IPS-NIHi7 (cell line): ENCODE measurements around the gene TLK1.
"Not testable (repeated sequence)": the region's sequence is repeated elsewhere in the genome, so short reads cannot be mapped to it uniquely, and the experiment has no call there.

Source experiments
- DNase-seq: peaks from one replicate; pipeline ENCODE4 v3.0.0; 2012; ENCODE audit warnings: mixed read lengths; ENCODE audit errors: extremely low spot score

The TLK1 gene

DNA sequence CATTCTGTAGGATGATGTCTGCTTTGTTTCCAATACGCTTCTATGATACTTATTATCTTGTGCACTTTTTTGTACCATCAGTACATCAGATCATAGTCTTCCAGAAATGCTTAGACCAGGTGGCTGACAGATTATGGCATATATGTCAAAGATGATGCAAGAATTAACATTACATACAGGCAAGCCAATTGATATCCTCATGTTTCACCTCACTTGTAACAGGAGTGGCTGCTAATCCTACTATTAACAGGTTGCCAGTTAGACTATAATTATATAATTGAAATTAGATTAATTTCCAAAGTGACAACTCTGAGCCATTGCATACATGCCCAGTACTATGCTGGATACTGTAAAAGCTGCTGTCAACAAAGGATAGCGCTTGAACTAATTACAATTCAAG, 77.2 kb downstream of the TLK1 start:
- no peak for DNase-seq

DNA sequence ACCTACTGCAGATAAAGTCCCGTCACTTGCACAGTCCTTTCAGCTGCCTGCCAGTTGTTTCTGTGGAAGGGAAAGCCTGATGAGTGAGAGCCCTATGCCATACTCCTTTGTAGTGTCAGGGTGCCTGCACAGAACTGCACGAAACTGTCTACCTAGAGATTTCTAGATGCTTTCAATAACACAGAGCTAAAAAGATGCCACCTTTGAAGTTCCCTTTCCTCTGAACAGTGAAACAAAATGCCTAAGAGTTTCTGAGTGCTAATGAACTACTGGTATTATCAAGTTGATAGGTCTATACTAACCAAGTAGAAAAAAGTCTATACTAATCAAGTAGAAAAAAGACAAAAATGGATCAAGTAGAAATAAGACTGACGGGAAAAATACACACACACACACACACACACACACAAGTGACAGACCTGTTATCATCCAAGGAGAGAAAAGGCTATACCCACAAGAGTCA, 79.0 kb downstream of the TLK1 start:
- no peak for DNase-seq

DNA sequence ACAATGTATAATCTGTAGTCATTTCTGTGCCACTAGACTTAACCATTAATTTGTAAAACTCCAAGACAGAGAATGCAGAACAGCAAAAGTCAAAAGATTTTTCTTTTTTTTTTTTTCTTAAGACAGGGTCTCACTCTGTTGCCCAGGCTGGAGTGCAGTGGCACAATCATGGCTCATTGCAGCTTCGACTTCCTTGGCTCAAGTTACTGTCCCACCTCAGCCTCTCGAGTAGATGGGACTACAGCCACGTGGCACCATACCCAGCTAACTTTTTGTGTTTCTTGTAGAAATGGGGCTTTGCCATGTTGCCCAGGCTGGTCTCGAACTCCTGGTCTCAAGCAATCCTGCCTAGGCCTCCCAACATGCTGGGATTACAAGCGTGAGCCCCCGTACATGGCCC, 80.1 kb downstream of the TLK1 start:
- no peak for DNase-seq

DNA sequence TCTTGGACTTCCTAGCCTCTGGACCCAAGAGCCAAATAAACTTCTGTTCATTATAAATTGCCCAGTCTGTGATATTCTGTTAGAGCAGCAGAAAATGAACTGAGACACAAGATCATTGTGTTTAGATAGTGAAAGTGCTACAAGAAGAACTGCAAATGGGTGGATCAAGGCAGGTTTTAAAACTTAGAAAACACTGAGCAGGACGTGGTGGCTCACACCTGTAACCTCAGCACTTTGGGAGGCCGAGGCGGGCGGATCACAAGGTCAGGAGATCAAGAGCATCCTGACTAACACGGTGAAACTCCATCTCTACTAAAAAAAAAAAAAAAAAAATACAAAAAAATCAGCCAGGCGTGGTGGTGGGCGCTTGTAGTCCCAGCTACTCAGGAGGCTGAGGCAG, 84.3 kb downstream of the TLK1 start:
- not testable (repeated sequence) for DNase-seq

DNA sequence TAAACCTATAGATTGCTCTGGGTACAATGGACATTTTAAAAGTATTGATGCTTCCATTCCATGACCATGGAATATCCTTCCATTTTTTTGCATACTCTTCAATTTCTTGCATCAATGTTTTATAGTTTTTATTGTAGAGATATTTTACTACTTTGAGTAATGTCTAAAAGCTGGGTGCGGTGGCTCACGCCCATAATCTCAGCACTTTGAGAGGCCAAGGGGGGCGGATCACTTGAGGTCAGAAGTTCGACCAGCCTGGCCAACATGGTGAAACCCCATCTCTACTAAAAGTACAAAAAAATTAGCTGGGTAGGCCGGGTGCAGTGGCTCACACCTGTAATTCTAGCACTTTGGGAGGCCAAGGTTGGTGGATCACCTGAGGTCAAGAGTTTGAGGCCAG, 88.5 kb downstream of the TLK1 start:
- DNase-seq, result no peak

DNA sequence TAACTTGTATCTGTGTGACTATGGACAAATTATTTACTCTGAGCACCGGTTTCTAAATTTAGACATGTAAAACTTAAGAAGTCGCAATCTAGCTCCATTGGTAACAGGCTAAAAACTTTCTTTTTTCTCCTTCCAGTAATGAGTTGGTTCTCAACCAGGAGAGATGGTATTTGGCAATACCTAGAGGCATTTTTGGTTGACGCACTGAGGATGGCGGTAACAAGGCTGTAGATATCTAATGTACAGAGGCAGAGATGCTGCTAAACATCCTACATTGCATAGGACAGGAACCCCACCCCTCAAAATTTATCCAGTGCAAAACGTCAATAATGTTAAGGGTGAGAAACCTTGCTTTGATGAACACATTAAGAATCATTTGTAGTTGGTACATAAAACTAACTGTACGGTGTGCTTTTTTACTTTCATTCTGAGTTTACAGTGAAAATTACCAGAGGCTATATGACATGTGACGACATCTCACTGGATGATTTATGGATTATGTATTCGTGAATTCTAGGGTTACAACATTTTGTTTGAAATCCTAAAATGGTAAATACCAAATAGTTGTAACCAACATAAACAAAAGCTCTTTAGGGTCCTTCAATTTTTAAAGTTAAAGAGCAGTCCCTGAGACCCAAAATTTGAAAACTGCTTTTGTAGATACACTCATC, 91.3 kb downstream of the TLK1 start:
- DNase-seq, result no peak

DNA sequence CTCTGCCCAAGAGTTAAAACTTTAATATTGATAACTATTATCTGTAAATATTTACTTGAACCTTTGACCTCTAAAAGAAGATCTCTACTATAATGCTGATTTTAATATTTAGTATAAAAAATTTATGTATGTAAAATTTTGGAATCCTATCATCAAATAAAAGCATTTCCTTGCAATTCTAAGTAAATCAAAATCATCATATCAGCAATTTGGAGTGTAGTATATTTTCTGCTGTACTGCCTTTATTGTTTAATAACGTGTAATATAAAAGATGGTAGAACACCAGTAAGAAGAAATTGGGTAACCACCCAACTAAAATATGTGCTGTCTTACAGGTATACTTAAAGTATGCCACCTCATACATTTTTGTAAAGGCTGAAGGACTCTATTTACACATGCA, 94.6 kb downstream of the TLK1 start:
- DNase-seq, result no peak

DNA sequence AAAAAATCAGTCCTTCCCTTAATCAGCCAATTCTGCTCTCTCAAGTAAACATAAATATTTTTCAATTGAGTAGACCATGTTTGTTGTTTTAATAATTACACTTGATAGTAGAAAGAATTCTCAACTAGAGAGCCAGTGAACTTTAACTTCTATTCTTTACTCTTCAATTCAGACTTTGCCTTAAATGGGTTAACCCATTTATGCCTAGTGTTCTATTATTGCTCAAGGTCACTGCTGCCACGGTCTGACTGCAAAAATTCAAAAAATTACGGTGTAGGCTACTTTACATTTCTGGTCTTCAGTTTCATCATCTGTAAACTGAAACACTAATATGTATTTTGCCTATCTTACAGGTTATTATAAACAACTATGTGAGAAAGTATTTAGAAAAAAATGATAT, 103.1 kb downstream of the TLK1 start:
- no peak for DNase-seq

DNA sequence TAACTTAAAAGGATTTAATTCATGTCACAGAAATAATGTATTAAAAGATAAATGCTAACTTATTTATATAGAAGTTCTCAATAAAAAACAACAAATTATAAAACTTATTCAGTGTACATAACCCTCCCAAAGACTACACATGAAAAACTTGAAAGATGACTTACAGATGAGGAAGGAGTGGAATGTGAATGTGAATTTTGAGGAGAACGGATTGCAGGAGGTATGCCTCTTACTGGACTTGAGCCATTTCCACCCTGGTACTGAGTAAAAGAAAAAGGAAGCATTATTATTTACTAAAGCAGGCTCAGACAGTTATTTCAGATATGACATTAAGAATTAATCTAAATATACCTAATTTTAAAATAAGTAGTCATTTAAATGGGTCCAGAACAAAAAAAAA, 104.4 kb downstream of the TLK1 start:
- DNase-seq, result no peak

DNA sequence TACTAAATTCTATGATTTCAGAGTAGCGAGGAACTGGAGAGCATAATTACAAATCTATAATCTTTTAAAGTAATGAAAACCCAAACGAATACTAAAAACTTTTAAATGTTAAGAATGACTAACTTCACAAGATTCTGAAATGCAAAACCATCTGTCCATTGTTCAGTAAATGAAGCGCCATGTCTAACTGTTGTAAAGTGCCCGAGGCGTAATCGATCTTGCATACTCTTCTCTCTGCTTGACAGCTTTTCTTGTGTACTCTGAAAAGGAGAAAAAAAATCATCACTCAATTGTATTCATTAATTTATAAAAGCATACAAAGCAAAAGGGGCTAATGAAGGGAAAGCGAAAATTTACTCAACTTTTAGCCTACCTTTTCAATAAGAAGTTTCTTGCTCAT, 111.0 kb downstream of the TLK1 start:
- DNase-seq, result no peak

DNA sequence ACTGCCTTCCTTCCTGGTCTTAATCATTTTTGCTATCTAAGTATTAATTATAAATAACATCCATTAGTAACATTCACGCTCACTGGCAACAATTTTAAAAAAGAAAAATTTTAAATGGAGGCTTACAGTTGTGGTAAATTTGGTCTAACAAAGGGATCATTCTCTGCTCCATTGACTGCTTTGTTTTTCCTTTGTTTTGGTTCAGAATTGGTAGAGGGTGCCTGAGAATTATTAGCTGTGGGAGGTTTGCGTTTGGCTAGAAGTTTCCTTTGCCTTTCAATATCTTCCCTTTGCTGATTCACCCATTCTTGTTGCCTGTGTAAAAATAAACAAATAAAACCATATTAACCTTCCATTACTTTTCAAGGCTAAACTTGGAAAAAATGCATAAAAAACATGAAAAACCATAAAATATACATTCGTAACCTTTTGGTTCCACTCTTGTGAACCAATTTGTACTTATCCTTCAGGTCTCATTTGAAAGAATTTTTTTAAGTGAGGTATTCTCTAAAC, 114.6 kb downstream of the TLK1 start:
- no peak for DNase-seq

DNA sequence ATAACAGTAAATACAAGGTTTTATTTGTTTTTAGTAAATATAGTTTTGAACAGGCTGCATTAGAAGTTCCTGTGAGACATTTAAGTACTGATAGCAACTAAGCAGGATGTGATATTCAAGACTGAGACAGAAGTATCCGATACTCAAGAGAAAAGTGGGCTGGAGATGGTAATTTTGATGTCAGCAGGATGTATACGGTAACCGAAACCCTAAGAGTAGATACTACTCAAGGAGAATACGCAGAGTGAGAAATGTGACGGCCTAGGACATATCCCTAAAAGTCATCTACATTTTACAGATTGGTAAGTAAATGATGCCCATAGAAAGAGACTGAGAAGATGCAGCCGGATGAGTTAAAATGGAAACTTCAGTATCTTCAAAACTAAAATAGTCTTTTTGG, 116.3 kb downstream of the TLK1 start:
- no peak for DNase-seq

DNA sequence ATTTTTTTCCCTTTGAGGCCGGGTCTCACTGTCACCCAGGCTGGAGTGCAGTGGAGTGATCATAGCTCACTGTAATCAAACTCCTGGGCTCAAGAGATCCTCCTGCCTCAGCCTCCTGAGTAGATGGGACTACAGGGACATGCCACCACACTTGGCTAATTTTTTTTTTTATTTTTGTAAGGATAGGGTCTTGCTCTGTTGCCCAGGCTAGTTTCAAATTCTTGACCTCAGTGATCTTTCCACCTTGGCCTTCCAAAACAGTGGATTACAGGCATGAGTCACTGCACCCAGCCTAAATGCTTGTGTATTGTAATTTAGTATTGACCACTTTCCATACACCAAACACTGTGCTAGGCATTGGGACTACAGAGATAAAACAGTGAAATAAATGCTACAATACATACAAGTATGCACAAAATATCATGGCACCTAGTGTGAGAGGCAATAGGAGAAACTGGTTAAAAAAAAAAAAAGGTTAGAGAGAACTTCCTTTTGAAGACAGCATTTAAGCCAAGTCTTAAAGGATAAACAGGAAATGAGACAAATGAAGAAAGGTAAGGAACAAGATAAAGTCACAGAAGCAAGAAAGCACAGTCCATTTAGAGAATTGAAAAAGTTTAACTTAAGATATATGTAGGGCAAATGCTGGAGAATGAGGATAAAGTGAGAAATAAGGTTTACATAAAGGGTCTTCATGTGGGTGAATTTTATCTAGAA, 118.3 kb downstream of the TLK1 start:
- DNase-seq, result no peak

DNA sequence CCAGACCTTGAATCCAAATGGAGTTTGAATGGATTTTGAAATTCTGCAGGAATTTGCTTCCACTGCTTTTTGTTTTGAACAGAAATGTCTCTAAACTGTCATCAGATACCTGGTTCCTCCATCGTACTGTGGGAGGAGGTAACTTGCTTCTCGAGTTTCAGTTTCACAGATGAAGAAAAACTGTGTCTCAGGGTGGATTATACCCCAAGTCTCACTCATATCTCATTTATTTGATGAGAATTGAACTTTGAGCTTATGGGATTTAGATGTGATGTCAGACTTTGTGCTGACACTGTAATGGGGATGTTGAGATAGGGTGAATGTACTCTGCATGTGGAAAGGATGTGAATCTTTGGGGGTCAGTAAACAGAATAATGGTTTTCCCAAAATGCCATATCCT, 124.2 kb downstream of the TLK1 start:
- no peak for DNase-seq

DNA sequence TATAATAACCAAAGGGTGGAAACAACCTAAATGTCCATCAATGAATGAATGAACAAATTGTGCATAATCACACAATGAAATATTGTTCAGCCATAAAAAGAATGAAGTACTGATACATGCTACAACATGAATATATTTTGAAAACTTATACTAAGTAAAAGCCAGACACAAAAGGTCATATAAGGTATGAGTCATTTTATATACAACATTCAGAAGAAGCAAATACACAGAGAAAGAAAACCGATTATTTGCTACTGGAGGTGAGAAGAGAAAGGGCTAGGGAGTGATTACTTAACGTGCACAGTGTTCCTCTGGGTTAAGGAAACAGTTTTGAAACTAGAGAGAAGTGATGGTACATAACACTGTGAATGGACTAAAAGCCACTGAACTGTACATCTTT, 126.4 kb downstream of the TLK1 start:
- no peak for DNase-seq

DNA sequence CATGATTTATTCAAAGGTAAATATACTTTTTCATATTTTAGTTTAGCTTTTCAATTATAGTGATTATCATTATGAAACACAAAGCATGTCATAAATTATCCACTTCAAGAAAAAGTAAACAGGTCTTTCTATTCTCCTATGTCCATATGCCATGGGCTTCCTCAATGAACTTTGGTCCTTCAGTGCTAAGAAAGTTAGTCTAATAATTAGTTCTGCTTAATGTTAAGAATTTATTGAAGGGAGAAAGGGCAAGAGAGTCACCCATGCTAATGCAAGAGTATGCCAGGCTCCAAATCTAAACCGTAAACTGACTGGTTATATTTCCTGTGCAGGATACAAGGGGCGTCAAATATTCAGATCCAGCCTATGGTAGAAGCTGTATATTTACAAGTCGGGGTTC, 135.5 kb downstream of the TLK1 start:
- DNase-seq, result no peak

DNA sequence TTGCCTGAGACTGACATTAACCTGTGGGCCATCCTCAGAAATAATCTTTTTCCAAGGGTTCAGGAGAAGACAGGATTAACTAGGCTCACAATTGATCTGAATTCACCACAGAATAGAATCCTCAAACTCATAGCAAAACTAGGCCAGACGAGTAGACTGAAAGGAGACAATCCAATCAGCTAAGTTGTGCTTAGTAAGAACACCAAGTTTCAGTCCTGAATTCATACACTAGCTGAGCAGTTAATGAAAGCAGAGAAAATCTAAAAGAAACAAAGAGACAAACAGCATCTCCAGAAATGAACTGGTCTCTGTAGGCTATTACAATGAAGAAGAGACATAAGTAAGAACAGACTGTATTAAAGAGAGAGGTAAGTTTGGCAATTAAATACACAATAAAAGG, 142.2 kb downstream of the TLK1 start:
- no peak for DNase-seq

DNA sequence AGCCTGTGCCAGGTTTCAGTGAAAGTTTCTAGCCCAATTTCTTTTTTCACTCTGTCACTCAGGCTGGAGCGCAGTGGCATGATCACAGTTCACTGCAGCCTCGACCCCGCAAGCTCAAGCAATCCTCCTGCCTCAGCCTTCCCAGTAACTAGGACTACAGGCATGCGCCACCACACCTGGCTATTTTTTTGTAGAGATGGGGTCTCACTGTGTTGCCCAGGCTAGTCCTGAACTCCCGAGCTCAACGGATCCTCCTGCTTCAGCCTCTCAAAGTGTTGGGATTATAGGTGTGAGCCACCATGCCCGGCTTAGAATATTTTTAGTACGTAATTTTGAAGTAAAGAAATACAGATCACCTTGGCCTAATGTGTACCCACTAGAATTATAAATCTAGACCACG, 144.6 kb downstream of the TLK1 start:
- DNase-seq, result no peak

DNA sequence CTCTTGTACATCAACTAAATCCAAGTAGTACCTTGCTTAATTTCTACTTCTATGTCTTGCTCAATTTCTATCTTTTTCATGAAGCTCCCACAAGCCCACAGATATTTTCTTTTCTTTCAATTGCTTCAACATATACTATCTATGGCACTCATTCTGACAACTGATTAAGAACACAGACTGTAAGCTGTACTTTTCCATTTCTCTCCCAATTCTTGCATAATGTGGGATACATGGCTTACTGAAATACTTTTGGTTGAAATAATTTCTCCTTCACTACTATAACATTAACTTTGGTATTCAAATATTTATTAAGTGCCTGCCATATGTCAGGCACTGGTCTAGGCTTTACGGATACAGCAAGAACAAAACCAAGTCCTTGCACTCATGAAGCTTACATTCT, 146.8 kb downstream of the TLK1 start:
- DNase-seq, result no peak

DNA sequence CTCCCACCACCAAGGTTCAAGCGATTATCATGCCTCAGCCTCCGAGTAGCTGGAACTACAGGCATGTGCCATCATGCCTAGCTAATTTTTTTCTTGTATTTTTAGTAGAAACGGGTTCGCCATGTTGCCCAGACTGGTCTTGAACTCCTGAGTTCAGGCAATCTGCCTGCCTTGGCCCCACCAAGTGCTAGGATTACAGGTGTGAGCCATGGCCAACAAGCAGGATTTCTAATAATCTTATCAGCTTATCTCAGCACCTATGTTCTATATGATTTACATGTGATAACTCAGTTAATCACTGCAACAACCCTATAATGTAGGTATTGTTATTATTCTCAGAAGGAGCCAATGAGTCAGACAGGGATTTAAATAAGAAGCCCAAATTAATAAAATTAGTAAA, 151.3 kb downstream of the TLK1 start:
- no peak for DNase-seq

DNA sequence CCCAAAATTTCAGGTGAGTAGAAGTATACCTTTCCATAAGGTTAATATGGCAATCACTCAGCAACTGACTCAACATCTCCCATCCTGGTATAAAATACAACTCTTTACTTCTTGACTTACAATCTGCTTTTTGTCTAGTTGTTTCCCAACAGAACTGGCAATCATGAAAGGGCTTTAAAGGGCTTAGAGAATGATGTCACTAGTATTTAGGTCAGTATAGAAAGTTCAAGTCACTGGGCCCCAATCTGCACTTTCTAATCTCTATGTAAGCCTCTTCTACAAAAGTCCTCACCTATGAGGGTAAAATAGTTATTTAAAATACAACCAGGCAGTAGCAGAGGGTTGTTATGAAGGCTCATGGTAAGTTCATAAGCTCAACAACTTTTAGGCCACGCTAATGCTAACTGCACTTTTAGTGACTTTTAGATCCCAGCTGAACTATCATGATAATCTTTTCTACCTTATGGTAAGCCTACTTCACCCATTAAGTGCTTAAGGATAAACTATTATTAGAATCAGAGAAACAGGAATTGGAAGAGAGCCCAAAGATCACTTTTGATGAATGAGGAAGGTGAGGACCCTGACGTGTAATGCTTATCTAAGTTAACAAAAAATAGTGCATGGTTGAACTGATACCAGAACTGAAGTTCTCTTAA, 152.0 kb downstream of the TLK1 start:
- no peak for DNase-seq

DNA sequence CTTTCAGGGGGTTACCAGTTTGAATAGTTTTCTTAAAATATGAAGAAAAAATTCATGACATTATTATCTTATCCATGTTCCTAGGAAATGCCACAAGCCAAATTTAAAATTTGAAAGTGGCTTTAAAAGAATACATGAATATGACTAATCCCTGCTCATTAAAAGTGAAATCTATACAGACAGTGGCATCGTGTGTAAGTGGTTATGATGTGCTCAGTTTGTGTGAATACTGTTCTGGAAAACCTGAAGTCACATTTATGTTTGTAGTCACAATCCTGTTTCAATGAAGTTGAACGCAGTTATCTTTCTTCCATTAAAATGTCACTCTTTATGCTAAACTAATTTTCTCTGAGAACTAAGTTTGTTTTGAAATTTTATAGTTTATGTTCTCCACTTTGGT, 155.9 kb downstream of the TLK1 start:
- DNase-seq, result no peak

DNA sequence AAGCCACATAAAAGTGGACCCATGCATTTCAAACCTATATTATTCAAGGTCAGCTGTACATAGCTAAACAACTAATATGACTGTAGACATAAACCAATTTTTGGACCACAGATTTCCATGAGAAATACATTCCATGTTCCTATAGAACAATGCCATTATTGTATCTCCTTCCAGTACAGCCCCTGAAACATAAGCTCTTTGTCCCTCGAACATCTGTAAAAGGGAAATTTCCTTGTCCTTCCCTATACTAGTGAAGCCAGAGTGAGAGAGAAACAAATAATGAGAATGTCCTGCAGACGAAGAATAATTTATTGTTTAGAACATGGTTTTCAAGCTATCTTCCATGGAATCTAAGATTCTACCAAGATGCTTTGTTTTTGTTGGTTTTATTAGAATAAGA, 156.3 kb downstream of the TLK1 start:
- DNase-seq, result no peak
